GM21786 (cell line): ENCODE results near the gene DNAJC15.

Source experiments
- ATAC-seq: cut with Tn5 transposase; IDR thresholded peaks from one replicate; pipeline ENCODE4 v1.9.1; 2021; ENCODE audit not compliant: unreplicated experiment

DNAJC15 gene

GRCh38 chr13:43124490-43124889 lies 101.1 kb downstream of the DNAJC15 start:
- no peak for ATAC-seq

- ATAC-seq = no peak
Observed at GRCh38 chr13:43126420-43126819, 103.0 kb downstream of the DNAJC15 start.

- ATAC-seq = no peak
Observed at GRCh38 chr13:43127103-43127798, 103.9 kb downstream of the DNAJC15 start.

- no peak for ATAC-seq
Observed at GRCh38 chr13:43127827-43128226, 104.4 kb downstream of the DNAJC15 start.

GRCh38 chr13:43128504-43128961 lies 105.1 kb downstream of the DNAJC15 start:
- ATAC-seq = no peak

- ATAC-seq = no peak
Observed at GRCh38 chr13:43129066-43129465, 105.7 kb downstream of the DNAJC15 start.

- no peak for ATAC-seq
Observed at GRCh38 chr13:43129511-43130110, 106.2 kb downstream of the DNAJC15 start.

GRCh38 chr13:43132257-43132656 lies 108.9 kb downstream of the DNAJC15 start:
- ATAC-seq = no peak

GRCh38 chr13:43132911-43133310 lies 109.5 kb downstream of the DNAJC15 start:
- ATAC-seq = no peak

- no peak for ATAC-seq
Observed at GRCh38 chr13:43133792-43134191, 110.4 kb downstream of the DNAJC15 start.

- no peak for ATAC-seq
Observed at GRCh38 chr13:43134868-43135267, 111.5 kb downstream of the DNAJC15 start.

GRCh38 chr13:43135516-43135915 lies 112.1 kb downstream of the DNAJC15 start:
- ATAC-seq = no peak

GRCh38 chr13:43136920-43137575 lies 113.7 kb downstream of the DNAJC15 start:
- no peak for ATAC-seq

GRCh38 chr13:43139211-43139610 lies 115.8 kb downstream of the DNAJC15 start:
- no peak for ATAC-seq

- ATAC-seq = no peak
Observed at GRCh38 chr13:43139921-43140320, 116.5 kb downstream of the DNAJC15 start.

GRCh38 chr13:43140985-43141384 lies 117.6 kb downstream of the DNAJC15 start:
- no peak for ATAC-seq

- no peak for ATAC-seq
Observed at GRCh38 chr13:43141685-43142084, 118.3 kb downstream of the DNAJC15 start.

- no peak for ATAC-seq
Observed at GRCh38 chr13:43143591-43143990, 120.2 kb downstream of the DNAJC15 start.

GRCh38 chr13:43145534-43146196 lies 122.3 kb downstream of the DNAJC15 start:
- no peak for ATAC-seq

GRCh38 chr13:43146400-43146799 lies 123.0 kb downstream of the DNAJC15 start:
- no peak for ATAC-seq

- no peak for ATAC-seq
Observed at GRCh38 chr13:43150369-43151207, 127.2 kb downstream of the DNAJC15 start.
